Fibroblast of the aortic adventitia (primary cell): ENCODE results near the gene RALA. TPM values are rescaled to one million over a fixed set of nuclear protein-coding genes. Genes with fewer than 3 reads are reported as not detected.

Experiments
- DNase-seq: peaks from one replicate; pipeline ENCODE4 v3.0.0-alpha.2; 2010; ENCODE audit warnings: low read depth
- H3K4me3 ChIP-seq: 2 replicates; pipeline ENCODE4 v1.5.1; 2011; ENCODE audit warnings: low read depth, mild to moderate bottlenecking, control low read depth, low read length, moderate library complexity
- total RNA-seq: library from RNA; depleted of rRNA; stranded (reverse); fragments of >200 nt; gene quantifications from 2 replicates; pipeline ENCODE4 v1.2.3, GENCODE V29; 2012; ENCODE audit warnings: low replicate concordance
- TF ChIP-seq, protein P1 (sequence below): IDR thresholded peaks from 2 replicates; pipeline ENCODE4 v1.5.1; 2011; ENCODE audit warnings: mild to moderate bottlenecking, low read length, control low read depth, inconsistent platforms; ENCODE audit not compliant: insufficient read depth

Gene RALA
- total RNA-seq, 1 donor = 42.7 TPM

DNA sequence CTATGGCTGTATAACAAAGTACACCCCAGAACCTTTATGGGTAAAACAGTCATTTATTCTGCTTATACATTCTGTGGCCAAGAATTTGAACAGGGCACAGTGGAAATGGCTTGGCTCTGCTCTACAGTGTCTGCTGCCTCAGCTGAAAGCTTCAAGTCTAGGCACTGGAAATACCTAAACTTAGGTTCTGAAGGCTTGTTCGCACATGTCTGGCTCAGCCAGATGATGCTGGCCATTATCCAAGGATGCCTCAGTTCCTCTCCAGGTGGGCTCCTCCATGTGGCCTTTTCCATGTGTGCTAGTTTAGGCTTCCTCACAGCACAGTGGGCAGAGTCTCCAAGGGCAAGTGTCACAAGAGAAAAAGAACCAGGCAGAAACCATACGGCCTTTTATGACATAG, 76.8 kb downstream of the RALA start:
- TF ChIP-seq, protein P1, sequence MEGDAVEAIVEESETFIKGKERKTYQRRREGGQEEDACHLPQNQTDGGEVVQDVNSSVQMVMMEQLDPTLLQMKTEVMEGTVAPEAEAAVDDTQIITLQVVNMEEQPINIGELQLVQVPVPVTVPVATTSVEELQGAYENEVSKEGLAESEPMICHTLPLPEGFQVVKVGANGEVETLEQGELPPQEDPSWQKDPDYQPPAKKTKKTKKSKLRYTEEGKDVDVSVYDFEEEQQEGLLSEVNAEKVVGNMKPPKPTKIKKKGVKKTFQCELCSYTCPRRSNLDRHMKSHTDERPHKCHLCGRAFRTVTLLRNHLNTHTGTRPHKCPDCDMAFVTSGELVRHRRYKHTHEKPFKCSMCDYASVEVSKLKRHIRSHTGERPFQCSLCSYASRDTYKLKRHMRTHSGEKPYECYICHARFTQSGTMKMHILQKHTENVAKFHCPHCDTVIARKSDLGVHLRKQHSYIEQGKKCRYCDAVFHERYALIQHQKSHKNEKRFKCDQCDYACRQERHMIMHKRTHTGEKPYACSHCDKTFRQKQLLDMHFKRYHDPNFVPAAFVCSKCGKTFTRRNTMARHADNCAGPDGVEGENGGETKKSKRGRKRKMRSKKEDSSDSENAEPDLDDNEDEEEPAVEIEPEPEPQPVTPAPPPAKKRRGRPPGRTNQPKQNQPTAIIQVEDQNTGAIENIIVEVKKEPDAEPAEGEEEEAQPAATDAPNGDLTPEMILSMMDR = no peak
- no peak overlapping the region for H3K4me3 ChIP-seq
- DNase-seq = no peak

DNA sequence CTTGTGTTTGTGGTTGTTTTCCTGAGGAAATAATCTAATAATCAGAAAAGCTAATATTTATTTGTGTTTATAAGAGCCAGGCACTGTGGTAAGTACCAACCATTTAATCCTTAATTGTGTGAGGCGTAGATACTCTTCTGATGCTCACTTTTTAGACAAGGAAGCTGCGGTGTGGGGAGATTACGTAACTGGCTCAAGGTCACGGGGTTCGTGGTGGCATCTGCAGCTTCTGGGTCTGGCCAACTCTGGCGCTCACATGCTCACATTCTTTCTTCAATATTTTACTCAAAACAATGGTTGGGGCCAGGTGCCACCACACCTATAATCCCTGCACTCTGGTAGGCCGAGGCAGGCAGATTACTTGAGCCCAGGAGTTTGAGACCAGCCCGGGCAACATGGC, 77.6 kb downstream of the RALA start:
- DNase-seq = no peak
- no peak overlapping the region for H3K4me3 ChIP-seq
- TF ChIP-seq, protein P1 = no peak

DNA sequence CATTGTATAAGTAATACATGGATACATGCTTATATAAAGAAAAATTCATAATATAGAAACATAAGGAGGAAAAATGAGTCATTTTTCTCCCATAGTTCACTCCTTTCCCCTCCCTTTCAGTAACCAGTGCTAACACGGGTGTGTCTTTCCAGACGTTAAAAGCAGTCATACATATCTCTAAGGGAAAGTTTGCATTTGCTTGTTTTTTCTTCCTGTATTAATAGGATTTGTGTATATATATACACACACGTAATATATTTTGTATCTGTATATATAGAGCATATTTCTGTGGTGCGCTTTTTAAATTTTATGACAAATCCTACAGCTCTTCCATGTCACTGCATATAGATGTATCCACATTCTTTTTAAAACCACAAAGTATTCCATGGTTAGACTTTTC, 78.8 kb downstream of the RALA start:
- no peak overlapping the region for H3K4me3 ChIP-seq
- DNase-seq = no peak
- TF ChIP-seq, protein P1 = no peak

DNA sequence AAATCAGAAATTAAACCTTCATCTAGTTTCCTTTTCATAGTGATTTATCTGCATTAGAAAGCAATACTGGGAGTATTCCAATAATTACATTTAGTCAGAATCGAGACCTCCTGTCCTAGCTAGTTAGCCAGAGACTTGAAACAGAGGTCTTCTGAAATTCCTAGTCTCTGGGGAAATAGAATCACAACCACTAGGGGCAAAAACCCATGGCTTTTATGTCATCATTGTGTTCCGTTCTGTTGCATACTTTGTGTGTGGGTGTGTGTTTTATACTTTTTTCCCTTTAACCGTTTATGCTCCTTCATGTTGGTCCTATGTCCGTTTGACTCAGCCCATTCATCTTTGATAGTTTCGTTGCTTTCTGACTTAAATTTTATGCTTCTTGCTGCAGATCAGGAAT, 79.8 kb downstream of the RALA start:
- no peak for DNase-seq
- TF ChIP-seq, protein P1 = peak; percentile 23
- H3K4me3 ChIP-seq = no peak overlapping the region

DNA sequence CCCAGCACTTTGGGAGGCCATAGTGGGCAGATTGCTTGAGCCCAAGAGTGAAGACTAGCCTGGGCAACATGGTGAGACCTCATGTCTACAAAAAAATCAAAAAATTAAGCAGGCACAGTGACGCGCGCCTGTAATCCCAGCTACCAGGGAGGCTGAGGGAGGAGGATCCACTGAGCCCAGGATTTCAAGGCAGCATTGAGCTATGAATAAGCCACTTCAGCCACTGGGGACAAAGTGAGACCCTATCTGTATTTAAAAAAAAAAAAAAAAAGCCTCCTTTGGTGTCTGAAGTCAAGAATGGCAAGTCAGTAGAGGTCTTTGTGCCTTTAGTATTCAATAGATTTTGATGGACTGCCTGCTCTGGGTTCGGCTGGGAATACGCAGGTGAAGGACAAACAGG, 85.7 kb downstream of the RALA start:
- TF ChIP-seq, protein P1 = no peak
- no peak overlapping the region for H3K4me3 ChIP-seq

DNA sequence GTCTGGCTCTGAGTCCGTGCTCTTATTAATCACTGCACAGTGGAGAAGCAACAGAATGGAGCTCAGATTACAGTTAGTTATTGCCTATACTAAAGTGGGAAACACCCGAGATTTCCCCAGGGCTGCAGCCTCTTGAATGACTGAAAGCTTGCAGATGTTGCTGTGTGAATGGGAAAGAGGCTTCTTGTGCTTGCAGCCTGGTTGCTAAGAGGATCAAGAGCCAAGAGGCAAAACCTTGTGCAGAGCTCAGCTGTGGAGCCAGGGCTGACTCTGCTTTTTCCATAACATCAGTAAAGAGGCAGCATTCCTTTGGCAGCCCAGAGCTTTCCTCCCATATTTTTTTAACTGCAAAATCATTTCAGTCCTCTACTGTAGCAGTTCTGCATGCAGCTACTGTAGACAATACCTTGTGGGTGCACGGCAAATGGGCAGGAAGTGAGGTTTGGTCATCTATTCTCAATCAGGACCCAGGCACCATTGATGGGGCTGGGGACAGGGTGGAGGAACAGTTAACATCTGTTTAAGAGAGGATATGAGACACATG, 86.5 kb downstream of the RALA start:
- TF ChIP-seq, protein P1 = no peak
- DNase-seq = peak; percentile 95
- H3K4me3 ChIP-seq = no peak overlapping the region

More for the DNA sequence above, 85.7 kb downstream of the RALA start:
- no peak for DNase-seq

DNA sequence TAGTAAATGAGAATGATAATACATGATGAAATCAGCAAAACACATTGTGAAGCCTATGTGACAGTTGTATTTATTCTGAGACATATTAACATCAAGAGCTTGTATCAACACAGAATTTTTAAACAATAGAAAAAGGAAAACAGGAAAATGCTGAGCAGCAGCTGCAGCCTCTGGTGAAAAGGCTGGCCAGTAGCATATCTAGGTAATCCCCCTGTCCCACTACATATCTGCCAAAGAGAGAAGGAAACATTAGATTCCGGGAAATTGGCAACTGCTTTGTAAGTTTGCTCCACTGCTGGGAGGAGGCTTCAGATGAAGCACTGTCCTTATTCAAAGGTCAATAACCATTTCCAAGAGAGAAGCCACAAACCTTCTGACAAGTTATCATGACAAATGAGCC, 89.4 kb downstream of the RALA start:
- H3K4me3 ChIP-seq = no peak overlapping the region
- DNase-seq = no peak
- TF ChIP-seq, protein P1 = no peak
